HCT116 (cell line): ENCODE measurements around the gene C13orf46. TPM values are rescaled to one million over a fixed set of nuclear protein-coding genes. Genes with fewer than 3 reads are reported as not detected.
"Not testable (repeated sequence)": the region's sequence is repeated elsewhere in the genome, so short reads cannot be mapped to it uniquely, and the experiment has no call there.

Source experiments
- ATAC-seq: fragments of 200-7000 bp; cut with Tn5 transposase; 2 replicates; pipeline ENCODE4 v1.9.1; 2020; ENCODE audit warnings: mild to moderate bottlenecking, moderate library complexity
- BruUV-seq: library from RNA; stranded (reverse); fragments of 400-500 nt; replicated peaks from 2 replicates; lab custom pipeline; 2021; lab: Mats Ljungman, UMichigan
- CTCF ChIA-PET: fragments of 300-600 bp; sonication (Branson Sonifier 250); formaldehyde crosslinking; loops from one replicate; lab custom pipeline; 2021; ENCODE audit warnings: antibody characterized with exemption; lab: Charles Lee
- POLR2A ChIA-PET: fragments of 300-600, 350-600 bp; sonication (Branson Sonifier 250); formaldehyde crosslinking; loops from one replicate; lab custom pipeline; 2021; ENCODE audit warnings: antibody characterized with exemption; lab: Charles Lee
- RAD21 ChIA-PET, 2 experiments: fragments of 300-600 bp; sonication (Branson Sonifier 250); formaldehyde crosslinking; loops; one replicate each; lab custom pipeline; 2023; ENCODE audit warnings: low total read pairs in 2 of 2; ENCODE audit not compliant: uncharacterized antibody in 2 of 2, unreplicated experiment in 2 of 2, low non-redundant PET in 1 of 2; lab: Charles Lee
- DNase-seq: peaks from one replicate; pipeline ENCODE4 v3.0.0-alpha.2; 2010; ENCODE audit warnings: low read depth, low spot score
- H2AFZ ChIP-seq: fragments of 200-600 bp; shearing (Covaris generic), sonication (generic); 2 replicates; pipeline ENCODE4 v1.6.1; 2017; ENCODE audit warnings: low read depth, mixed run types, mixed read lengths, antibody characterized with exemption, low read length; ENCODE audit not compliant: poor library complexity, severe bottlenecking
- H3K27ac ChIP-seq: 2 replicates; pipeline ENCODE4 v1.5.1; 2012; ENCODE audit warnings: low read depth, low read length
- H3K27me3 ChIP-seq: fragments of 200-600 bp; sonication (generic); 2 replicates; pipeline ENCODE4 v1.6.1; 2016; ENCODE audit warnings: mixed run types, low read length, mixed read lengths; ENCODE audit not compliant: insufficient read depth
- H3K36me3 ChIP-seq, 2 experiments: fragments of 200-500 bp in 1 of 2; fragments of 200-600 bp in 1 of 2; sonication (Bioruptor generic) in 1 of 2; sonication (generic) in 1 of 2; 2 replicates each; pipeline versions ENCODE4 v1.5.1 to v1.6.1; 2014 to 2016; ENCODE audit warnings: low read length in 2 of 2, inconsistent platforms in 1 of 2, mixed read lengths in 1 of 2, mixed run types in 1 of 2; ENCODE audit not compliant: insufficient read depth in 2 of 2, control insufficient read depth in 1 of 2
- H3K4me1 ChIP-seq, 2 experiments: fragments of 200-600 bp in 1 of 2; sonication (generic) in 1 of 2; 2 replicates each; pipeline versions ENCODE4 v1.5.1 to v1.6.1; 2012 to 2017; ENCODE audit warnings: low read length in 2 of 2, inconsistent platforms in 1 of 2, mild to moderate bottlenecking in 1 of 2, mixed read lengths in 1 of 2, mixed run types in 1 of 2, moderate library complexity in 1 of 2; ENCODE audit not compliant: insufficient read depth in 2 of 2, control insufficient read depth in 1 of 2
- H3K4me2 ChIP-seq: fragments of 200-600 bp; sonication (generic); 2 replicates; pipeline ENCODE4 v1.6.1; 2017; ENCODE audit warnings: mixed run types, low read length, mixed read lengths
- H3K4me3 ChIP-seq, 2 experiments: fragments of 200-600 bp in 1 of 2; sonication (generic) in 1 of 2; replicated peaks in 1 of 2; 2 replicates each; pipeline ENCODE4 v1.5.1; 2011 to 2016; ENCODE audit warnings: low read length in 2 of 2, control low read depth in 1 of 2, low read depth in 1 of 2, mild to moderate bottlenecking in 1 of 2, mixed read lengths in 1 of 2, mixed run types in 1 of 2
- H3K79me2 ChIP-seq: fragments of 200-600 bp; sonication (generic); 2 replicates; pipeline ENCODE4 v1.6.1; 2017; ENCODE audit warnings: mild to moderate bottlenecking, mixed run types, low read length, moderate library complexity, mixed read lengths; ENCODE audit not compliant: insufficient read depth
- H3K9ac ChIP-seq: fragments of 200-600 bp; sonication (generic); 2 replicates; pipeline ENCODE4 v1.6.1; 2016; ENCODE audit warnings: low read length, mixed read lengths
- H3K9me2 ChIP-seq: fragments of 200-600 bp; sonication (generic), shearing (Covaris generic); 2 replicates; pipeline ENCODE4 v1.6.1; 2017; ENCODE audit warnings: mixed run types, mild to moderate bottlenecking, moderate library complexity; ENCODE audit not compliant: insufficient read depth
- H3K9me3 ChIP-seq, 2 experiments: fragments of 200-500 bp in 1 of 2; fragments of 200-600 bp in 1 of 2; sonication (Bioruptor generic) in 1 of 2; sonication (generic) in 1 of 2; 2 replicates each; pipeline ENCODE4 v1.6.1; 2014 to 2017; ENCODE audit warnings: low read length in 2 of 2, mixed read lengths in 2 of 2, inconsistent platforms in 1 of 2, low read depth in 1 of 2, mild to moderate bottlenecking in 1 of 2, mixed run types in 1 of 2, moderate library complexity in 1 of 2; ENCODE audit not compliant: control insufficient read depth in 1 of 2, insufficient read depth in 1 of 2
- H4K20me1 ChIP-seq: fragments of 200-600 bp; sonication (generic), shearing (Covaris generic); 2 replicates; pipeline ENCODE4 v1.6.1; 2017; ENCODE audit warnings: mixed run types, mild to moderate bottlenecking, moderate library complexity; ENCODE audit not compliant: insufficient read depth
- RAD21 ChIP-seq: IDR thresholded peaks from 2 replicates; pipeline ENCODE4 v1.6.1; 2012; ENCODE audit warnings: low read depth, mild to moderate bottlenecking
- REST ChIP-seq: IDR thresholded peaks from 2 replicates; pipeline ENCODE4 v1.6.1; 2012; ENCODE audit warnings: low read depth
- ZFX ChIP-seq: fragments of 450-650 bp; IDR thresholded peaks from 2 replicates; pipeline ENCODE4 v1.6.1; 2017
- intact Hi-C: fragments of 100-400 bp; cut with micrococcal nuclease; formaldehyde crosslinking; loops from 2 replicates; pipeline ENCODE4 v1.10.0; 2022
- total RNA-seq: library from RNA; stranded (reverse); gene quantifications from one replicate; pipeline ENCODE4 v1.2.1, GENCODE V29; 2021; ENCODE audit not compliant: unreplicated experiment

The C13orf46 gene
- total RNA-seq, 1 experiment from 2014 or later = 0.93 TPM

DNA sequence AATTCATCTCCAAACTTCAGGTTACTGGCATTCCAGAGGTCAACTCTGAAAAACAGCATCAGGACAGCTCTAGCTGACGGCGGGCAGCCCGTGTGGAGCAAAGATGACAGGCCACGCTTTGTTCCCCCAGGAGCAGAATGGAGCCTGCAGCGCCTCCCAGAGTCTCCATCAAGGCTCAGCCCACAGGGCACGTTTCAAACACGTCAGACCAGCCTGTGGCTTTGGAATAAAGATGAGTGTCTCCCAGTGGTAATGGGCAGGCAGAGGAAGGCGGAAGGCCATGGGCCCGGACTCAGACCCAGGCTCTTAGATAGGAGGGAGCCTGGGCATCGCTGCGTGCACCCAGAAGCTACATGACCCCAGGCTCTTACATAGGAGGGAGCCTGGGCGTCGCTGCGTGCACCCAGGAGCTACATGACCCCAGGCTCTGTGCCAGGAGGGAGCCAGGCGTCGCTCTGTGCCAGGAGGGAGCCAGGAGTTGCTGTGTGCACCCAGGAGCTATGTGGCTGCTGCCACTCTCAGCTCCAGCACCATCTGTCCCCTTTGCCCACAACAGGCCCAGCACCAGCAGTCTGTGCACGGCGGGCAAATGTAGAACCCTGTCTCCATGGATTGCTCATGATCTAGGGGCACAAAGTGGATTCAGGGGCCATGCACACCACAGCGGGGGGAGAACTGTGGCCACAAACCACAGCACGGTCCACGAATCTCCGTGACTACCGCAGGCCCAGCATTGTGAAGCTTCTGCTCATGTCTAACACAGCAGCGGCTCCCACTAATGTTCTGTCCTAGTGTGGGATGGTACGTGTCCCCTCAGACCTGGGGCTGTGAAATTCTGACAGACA, 47.8 kb upstream of the C13orf46 start:
- H3K36me3 ChIP-seq = no peaks in the 10 kb centered on the region
- no peak overlapping the region for H3K4me3 ChIP-seq
- no peaks in the 10 kb centered on the region for H3K27me3 ChIP-seq
- no peak for TF ChIP-seq REST
- H3K9me3 ChIP-seq = no peaks in the 10 kb centered on the region
- intact Hi-C loops = no loop called here
- H3K9ac ChIP-seq = no peak overlapping the region
- H3K9me2 ChIP-seq = no peaks in the 10 kb centered on the region
- H3K79me2 ChIP-seq = no peaks in the 10 kb centered on the region
- ChIA-PET POLR2A (no interaction called here), RAD21 (no interaction called here), CTCF (no interaction called here)
- no peaks in the 10 kb centered on the region for H4K20me1 ChIP-seq
- ATAC-seq (no peak), DNase-seq (no peak)
- no peak overlapping the region for H3K4me2 ChIP-seq
- H3K27ac ChIP-seq = no peak overlapping the region
- peaks cover 0 to 5% of the 10 kb centered on the region in 2 experiments; a peak in 2 of 4 replicates for H3K4me1 ChIP-seq
- no peak overlapping the region for H2AFZ ChIP-seq
- BruUV-seq = no TSS peak

DNA sequence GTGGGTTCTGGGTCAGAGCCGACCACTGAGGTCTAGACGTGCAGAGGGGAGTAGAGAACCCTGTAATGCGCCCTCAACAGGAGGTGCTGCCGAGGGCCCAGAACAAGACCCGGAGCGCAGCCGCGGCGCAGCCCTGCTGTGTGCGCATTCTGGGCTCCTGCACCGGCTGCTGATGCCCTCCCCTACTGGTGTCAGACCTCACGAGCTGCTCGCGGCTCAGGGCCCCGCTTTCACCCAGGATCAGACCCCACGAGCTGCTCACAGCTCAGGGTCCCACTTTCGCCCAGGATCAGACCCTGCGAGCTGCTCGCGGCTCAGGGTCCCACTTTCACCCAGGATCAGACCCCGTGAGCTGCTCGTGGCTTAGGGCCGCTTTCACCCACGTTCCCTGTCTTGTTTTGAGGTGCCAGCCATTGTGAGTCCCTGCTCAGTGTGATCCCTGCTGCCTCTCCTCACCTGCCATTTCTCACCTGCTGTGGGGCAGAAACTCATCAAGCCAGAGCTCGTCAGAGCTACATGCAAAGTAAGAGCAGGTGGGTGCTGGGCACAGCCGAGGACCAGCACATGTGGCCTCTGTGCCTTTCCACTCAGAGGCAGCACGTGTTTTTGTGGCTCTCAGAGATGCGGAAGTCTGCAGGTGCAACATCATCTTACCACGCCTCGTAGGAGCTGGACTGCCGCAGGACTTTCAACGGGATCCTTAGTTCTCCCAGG, 47.0 kb upstream of the C13orf46 start:
- DNase-seq (no peak), ATAC-seq (no peak)
- Histone ChIP-seq H3K79me2 (no peaks in the 10 kb centered on the region), H3K27me3 (no peaks in the 10 kb centered on the region), H3K27ac (no peak overlapping the region), H3K9me2 (no peaks in the 10 kb centered on the region), H4K20me1 (no peaks in the 10 kb centered on the region), H3K9ac (no peak overlapping the region), H3K9me3 (no peaks in the 10 kb centered on the region), H3K36me3 (no peaks in the 10 kb centered on the region), H3K4me2 (no peak overlapping the region), H3K4me1 (peaks cover 0 to 5% of the 10 kb centered on the region in 2 experiments; a peak in 2 of 4 replicates), H3K4me3 (no peak overlapping the region), H2AFZ (no peak overlapping the region)
- TF ChIP-seq RAD21 (no peak), ZFX (no peak)
- ChIA-PET CTCF (no interaction called here), POLR2A (no interaction called here), RAD21 (no interaction called here)
- intact Hi-C loops = no loop called here
- BruUV-seq = no TSS peak

DNA sequence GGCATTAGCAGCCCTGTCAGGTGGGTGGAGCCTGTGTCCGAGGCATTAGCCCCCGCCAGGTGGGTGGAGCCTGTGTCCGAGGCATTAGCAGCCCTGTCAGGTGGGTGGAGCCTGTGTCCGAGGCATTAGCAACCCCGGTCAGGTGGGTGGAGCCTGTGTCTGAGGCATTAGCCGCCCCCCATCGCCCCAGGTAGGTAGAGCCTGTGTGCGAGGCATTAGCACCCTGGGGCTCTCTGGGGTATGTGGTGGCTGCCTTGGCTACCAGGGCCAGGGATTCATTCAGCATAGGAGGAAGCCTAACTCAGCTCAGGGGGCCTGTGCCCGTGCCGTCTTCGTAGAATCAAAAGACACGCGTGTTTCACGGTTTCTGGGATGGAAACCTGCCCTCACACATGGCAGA, 46.3 kb upstream of the C13orf46 start:
- ATAC-seq, DNase-seq, H3K4me3 ChIP-seq, H3K9me2 ChIP-seq, H3K4me1 ChIP-seq, CTCF ChIA-PET, H3K36me3 ChIP-seq, RAD21 ChIA-PET, H3K27me3 ChIP-seq, H3K9me3 ChIP-seq, H3K4me2 ChIP-seq, H3K27ac ChIP-seq, H3K79me2 ChIP-seq, H2AFZ ChIP-seq, H4K20me1 ChIP-seq, BruUV-seq, H3K9ac ChIP-seq, POLR2A ChIA-PET, intact Hi-C loops: not testable (repeated sequence)
